NCI-H2081 treated with DMSO at 0.1 percent for 48 hours (cell line): ENCODE results near the gene SERTAD1.
"Not testable (repeated sequence)": the region's sequence is repeated elsewhere in the genome, so short reads cannot be mapped to it uniquely, and the experiment has no call there.

Experiments
- DNase-seq: peaks from one replicate; lab custom pipeline; 2025; lab: John Stamatoyannopoulos, UW

SERTAD1 gene, protein sequence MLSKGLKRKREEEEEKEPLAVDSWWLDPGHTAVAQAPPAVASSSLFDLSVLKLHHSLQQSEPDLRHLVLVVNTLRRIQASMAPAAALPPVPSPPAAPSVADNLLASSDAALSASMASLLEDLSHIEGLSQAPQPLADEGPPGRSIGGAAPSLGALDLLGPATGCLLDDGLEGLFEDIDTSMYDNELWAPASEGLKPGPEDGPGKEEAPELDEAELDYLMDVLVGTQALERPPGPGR

GRCh38 chr19:40425450-40426287, at the start of gene SERTAD1:
SERTAD1 (minus strand) TSS chr19:40425992; CDS start chr19:40423546, 2,446 bp downstream.
- DNase-seq = peak; percentile 96

DNA sequence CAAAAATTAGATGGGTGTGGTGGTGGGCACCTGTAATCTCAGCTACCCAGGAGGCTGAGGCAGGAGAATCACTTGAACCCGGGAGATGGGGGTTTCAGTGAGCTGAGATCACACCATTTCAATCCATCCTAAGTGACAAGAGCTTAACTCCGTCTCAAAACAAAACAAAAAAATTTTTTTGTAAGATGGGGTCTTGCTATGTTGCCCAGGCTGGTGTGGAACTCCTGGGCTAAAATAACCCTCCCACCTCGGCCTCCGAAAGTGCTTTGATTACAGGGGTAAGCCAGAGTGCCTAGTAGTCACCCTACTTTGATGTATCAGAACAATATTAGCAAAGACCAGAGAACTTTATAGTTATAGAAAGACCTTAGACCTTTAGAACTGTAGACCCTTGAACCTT, 48.9 kb upstream of the SERTAD1 start:
- no peak for DNase-seq

DNA sequence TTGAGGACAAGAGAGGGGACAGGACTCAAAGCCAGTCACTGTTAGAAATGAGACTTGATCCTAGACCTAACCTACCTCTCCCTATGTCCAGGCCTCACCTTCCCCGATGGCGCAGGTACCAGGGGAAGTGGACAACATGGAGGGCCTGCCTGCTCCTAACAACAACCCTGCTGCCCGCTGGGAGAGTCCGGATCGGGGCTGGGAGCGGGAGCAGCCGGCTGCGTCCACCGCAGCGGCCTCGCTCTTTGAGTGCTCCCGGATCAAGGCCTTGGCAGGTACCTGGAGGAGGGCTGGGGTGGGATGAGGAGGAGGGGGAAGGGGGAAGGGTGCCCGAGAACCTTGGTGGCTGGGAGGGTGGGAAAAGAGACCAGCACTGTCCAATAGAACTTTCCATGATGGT, 46.7 kb upstream of the SERTAD1 start:
- DNase-seq = no peak

DNA sequence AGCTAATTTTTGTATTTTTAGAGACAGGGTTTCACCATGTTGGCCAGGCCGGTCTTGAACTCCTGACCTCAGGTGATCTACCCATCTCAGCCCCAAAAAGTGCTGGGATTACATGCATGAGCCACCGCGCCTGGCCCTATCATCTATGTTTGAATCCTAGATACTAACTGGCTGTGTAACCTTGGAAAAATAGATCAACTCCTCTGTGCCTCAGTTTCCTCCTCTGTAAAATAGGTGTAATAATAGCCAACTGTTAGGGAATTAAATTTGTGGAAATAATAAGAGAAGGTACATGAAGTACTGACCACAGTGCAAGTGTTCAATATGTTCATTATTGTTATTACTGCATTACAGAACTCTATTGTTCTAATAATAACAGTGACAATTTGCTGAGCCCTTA, 45.3 kb upstream of the SERTAD1 start:
- DNase-seq = no peak

DNA sequence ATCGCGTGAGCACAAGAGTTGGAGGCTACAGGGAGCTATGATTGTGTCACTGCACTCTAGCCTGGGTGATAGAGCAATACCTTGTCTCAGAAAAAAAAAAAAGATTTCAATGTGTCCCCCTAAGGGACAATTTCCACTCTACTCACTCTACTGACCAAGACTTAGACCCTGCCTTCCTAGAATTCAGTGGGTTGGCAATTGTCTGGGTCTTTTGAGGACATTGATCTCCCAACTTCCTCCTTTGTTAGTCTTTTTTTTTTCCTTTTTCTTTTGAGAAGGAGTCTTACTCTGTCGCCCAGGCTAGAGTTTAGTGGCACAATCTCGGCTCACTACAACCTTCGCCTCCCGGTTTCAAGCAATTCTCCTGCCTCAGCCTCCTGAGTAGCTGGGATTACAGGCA, 43.2 kb upstream of the SERTAD1 start:
- DNase-seq = no peak

- no peak for DNase-seq
These were observed 41.4 kb upstream of the SERTAD1 start, which contains the start of gene SPTBN4 for GRCh38 chr19:40466985-40467734. SPTBN4 (plus strand) TSS chr19:40467001; CDS start chr19:40472622, 5,621 bp downstream.

GRCh38 chr19:40466219-40466984, 40.6 kb upstream of the SERTAD1 start:
- DNase-seq = no peak

- DNase-seq = peak; percentile 77
These were observed 39.9 kb upstream of the SERTAD1 start, which contains the start of gene BLVRB for GRCh38 chr19:40465557-40466218. BLVRB (minus strand) TSS chr19:40465745; CDS start chr19:40465688, 57 bp downstream.

DNA sequence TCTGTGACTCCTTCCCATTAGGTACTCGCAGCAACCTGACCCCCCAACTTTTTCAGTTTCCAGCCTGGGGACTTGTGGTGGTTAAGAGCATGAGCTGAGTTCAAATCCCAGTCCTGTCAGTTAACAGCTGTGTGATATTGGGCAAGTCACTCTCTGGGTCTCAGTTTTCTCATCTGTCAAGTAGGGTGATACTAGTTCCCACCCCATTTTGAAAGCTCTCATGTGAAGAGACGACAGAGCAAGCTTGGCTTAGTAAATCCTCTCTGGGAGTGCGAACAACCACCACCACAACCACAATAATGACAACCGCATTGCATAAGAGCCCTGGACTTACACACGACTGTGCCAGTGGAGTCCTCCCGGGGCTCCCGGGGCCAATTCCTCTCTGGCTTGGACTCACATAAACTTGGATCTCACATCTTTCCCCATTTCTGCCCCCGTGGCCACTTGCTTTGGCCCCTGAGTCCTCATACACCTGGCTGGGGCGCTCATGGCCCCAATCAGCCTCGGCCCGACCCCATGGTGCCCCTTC, 39.3 kb upstream of the SERTAD1 start:
- no peak for DNase-seq

GRCh38 chr19:40464059-40465024, 38.5 kb upstream of the SERTAD1 start:
- peak; percentile 2 for DNase-seq

GRCh38 chr19:40463587-40464037, 37.8 kb upstream of the SERTAD1 start:
- not testable (repeated sequence) for DNase-seq

- DNase-seq = no peak
These were observed 36.0 kb upstream of the SERTAD1 start for GRCh38 chr19:40461669-40462221.

GRCh38 chr19:40460185-40460584, 34.4 kb upstream of the SERTAD1 start:
- DNase-seq = no peak

DNA sequence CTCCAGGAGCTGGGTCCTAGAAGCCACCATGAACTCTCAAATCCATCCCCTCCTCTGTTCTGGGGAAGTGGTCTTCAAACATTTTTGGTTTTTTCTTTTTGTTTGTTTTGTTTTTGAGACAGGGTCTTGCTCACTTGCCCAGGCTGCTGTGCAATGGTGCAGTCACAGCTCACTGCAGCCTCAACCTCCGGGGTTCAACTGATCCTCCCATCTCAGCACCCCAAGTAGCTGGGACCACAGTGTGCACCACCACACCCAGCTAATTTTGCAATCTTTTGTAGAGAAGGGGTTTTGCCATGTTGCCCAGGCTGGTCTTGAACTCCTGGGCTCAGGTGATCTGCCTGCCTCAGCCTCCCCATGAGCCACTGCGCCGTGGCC, 32.8 kb upstream of the SERTAD1 start:
- DNase-seq = no peak

- no peak for DNase-seq
These were observed 32.3 kb upstream of the SERTAD1 start for GRCh38 chr19:40457953-40458596.

DNA sequence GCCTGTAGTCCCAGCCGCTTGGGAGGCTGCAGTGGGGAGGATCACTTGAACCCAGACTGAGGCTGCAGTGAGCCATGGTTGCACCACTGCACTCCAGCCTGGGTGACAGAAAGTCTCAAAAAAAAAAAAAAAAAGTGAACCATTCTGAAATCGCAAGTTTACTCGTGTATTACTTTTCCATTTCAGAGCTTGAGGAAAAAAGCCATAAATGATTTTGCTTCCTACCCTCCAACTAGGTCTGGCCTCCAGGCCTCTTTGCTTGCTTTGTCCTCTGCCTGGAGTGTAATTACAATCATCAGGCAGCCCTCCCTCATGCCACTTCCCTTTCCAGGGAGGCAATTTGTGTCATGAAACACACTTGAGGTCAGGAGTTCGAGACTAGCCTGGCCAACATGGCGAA, 31.3 kb upstream of the SERTAD1 start:
- DNase-seq = no peak

GRCh38 chr19:40453943-40454342, 28.2 kb upstream of the SERTAD1 start:
- not testable (repeated sequence) for DNase-seq

DNA sequence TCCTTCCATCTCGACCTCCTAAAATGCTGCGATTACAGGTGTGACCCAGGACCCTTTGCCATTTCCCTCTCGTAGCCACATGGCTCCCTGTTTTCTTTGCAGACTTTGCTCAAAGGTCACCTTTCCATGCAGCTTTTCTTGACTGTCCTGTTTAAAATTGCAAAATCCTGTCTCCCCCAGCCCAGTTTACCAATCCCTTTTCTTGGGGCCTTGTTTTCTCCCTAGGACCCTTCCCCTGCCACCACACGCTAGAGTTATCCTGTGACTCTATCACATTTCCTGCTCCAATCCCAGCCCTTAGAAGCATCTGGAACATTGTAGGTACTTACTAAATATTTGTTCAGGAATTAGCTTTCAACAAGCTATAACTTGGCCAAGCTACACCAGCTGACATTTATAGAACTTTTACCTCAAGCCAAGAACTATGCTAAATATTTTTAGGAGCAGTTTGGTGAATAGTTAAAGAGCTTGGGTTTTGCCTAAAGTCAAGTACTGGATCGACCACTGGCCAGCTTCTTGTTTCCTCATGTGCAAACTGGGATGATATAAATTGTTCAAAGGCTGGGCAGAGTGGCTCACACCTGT, 27.5 kb upstream of the SERTAD1 start:
- DNase-seq = no peak
